Measurements from ENCODE around the gene PLK5.
A peak's percentile ranks its signal among the peaks of the same experiment; 100 is the strongest.
"Not testable (repeated sequence)": the region's sequence is repeated elsewhere in the genome, so short reads cannot be mapped to it uniquely, and the experiment has no call there.

Gene PLK5

DNA sequence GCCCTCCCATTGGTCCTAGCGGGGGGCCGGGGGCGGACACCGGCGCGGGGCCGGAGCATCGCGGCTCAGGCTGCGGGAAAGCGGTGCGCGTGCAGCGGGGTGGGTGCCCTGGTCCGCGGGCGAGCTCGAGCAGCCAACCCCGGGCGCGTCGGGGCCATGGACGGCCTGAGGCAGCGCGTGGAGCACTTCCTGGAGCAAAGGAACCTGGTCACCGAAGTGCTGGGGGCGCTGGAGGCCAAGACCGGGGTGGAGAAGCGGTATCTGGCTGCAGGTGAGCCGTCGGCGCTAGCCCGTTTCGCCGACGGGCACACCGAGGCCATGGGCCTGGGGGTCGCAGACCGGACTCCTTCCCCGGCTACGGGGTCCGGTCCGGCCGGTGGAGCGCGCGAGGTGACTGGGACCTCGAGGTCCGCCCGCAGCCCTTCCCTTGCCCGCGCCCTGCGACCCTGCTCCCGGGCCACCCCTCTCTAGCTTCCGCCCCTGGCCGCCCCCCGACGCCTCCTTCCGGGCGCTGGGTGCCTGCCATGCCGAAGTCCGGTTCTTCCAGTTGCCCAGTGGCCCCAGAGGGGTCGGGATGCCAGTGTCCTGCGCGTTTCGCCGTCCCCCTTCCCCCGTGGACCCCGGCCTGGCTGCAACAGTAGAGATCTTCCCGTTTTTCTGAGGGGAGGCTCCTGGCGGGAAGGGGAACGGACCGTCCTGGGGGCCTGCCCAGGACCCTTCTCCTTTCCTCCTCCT is 32.6 kb upstream of the PLK5 start, which contains the start of gene REEP6:
Gene REEP6 (plus strand): TSS at position 68 of the 735 bp plus-strand sequence. CDS start 89 bp downstream, at position 157.
- no peak for DNase-seq (ENCODE audit: low read depth in 2 of 2, low spot score in 1 of 2)

- no peak for DNase-seq (ENCODE audit: low read depth in 2 of 2, low spot score in 1 of 2)
These were observed 32.1 kb upstream of the PLK5 start for GRCh38 chr19:1491849-1492170.

DNA sequence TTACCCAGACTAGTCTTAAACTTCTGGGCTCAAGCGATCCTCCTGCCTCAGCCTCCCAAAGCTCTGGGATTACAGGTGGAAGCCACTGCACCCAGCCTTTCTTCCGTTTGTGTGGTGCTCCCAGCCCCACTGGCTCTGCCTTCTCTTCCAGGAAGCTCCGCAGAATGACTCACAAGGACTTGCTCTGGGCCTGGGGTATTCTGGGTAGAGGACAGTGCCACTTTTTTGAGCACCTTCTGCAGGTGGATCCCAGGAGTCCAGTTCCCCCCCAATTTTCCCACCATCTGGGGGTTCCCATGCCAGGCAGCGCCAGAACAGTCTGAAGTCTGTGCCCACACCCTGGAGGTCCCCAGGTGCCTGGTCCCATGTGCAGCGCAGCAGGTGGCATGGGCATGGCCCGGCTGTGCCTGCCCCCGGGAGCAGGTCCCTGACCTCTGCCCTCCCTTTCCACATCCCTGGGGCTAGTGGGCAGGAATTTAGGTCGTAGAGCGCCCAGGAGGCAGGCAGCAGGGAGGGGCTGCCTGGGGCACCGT is 31.3 kb upstream of the PLK5 start:
- DNase-seq (ENCODE audit: low read depth in 2 of 2, low spot score in 1 of 2), result no peak

DNA sequence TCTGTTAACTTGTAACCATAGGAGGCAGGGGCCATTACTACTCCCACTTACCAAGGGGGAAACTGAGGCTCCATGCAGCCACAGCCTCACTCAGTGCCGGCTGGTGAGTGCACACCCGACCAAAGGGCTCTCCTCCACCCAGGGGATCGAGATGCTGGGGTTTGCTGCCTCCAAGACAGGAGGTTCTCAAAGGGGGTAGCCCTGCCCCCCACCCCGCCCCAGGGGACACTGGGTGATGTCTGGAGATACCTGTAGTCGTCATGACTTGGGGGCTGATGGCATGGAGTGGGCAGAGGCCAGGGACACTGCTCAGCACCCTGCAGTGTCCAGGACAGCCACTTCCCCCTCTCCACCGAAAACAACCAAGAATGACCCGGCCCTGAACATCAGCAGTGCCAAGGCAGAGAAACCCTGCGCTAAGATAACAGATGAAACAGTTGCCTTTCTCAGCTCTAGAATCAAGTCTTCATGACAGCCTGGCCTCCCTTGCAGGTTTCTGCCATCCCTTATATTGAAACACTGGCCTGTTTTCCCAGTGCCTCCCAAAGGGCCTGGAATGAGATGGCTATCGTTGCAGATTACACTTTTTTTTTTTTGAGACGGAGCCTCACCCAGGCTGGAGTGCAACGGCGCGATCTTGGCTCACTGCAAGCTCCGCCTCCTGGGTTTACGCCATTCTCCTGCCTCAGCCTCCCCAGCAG is 29.6 kb upstream of the PLK5 start:
- no peak for DNase-seq (ENCODE audit: low read depth in 2 of 2, low spot score in 1 of 2)

GRCh38 chr19:1495051-1495798 is 28.7 kb upstream of the PLK5 start:
- DNase-seq (ENCODE audit: low read depth in 2 of 2, low spot score in 1 of 2), result no peak

- no peak for DNase-seq (ENCODE audit: low read depth in 2 of 2, low spot score in 1 of 2)
These were observed 27.8 kb upstream of the PLK5 start for GRCh38 chr19:1495799-1496713.

- no peak for DNase-seq (ENCODE audit: low read depth in 2 of 2, low spot score in 1 of 2)
These were observed 26.9 kb upstream of the PLK5 start for GRCh38 chr19:1496714-1497577.

DNA sequence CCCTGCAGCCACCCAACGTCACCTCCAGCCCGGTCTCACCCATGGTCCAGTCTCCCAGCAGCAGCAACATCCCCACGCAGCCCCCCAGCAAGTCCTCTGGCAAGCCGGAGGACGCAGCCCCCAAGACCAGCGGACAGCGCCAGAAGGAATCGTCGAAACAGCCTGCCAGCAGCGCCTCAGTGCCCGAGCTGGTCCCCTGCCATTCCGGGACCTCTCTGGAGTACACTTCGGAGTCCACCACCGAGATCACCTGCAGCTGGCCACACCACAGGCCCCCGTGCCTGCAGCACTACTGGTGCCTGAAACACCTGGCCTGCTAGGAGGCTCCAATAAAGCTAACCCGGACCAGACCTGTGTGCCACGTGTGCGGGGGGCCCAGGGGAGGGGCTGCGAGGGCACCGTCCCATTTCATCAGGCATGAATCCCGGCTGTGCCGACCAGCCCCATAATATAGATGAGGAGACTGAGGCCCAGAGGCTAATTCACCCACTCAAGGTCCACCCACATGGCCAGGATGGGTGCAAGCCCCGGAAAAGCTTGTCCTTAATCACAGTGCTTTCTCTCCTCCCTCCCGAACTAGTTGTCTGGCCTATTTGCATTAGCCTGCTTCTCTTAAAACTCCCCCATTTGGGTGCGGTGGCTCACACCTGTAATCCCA is 26.2 kb upstream of the PLK5 start:
- DNase-seq (ENCODE audit: low read depth in 2 of 2, low spot score in 1 of 2), result no peak

- not testable (repeated sequence) for DNase-seq (ENCODE audit: low read depth in 2 of 2, low spot score in 1 of 2)
These were observed 24.6 kb upstream of the PLK5 start for GRCh38 chr19:1499231-1499630.

- no peak for DNase-seq (ENCODE audit: low read depth in 2 of 2, low spot score in 1 of 2)
These were observed 22.7 kb upstream of the PLK5 start for GRCh38 chr19:1501200-1501595.

- DNase-seq (ENCODE audit: low read depth in 2 of 2, low spot score in 1 of 2), result no peak
These were observed 21.3 kb upstream of the PLK5 start for GRCh38 chr19:1502433-1503088.

DNA sequence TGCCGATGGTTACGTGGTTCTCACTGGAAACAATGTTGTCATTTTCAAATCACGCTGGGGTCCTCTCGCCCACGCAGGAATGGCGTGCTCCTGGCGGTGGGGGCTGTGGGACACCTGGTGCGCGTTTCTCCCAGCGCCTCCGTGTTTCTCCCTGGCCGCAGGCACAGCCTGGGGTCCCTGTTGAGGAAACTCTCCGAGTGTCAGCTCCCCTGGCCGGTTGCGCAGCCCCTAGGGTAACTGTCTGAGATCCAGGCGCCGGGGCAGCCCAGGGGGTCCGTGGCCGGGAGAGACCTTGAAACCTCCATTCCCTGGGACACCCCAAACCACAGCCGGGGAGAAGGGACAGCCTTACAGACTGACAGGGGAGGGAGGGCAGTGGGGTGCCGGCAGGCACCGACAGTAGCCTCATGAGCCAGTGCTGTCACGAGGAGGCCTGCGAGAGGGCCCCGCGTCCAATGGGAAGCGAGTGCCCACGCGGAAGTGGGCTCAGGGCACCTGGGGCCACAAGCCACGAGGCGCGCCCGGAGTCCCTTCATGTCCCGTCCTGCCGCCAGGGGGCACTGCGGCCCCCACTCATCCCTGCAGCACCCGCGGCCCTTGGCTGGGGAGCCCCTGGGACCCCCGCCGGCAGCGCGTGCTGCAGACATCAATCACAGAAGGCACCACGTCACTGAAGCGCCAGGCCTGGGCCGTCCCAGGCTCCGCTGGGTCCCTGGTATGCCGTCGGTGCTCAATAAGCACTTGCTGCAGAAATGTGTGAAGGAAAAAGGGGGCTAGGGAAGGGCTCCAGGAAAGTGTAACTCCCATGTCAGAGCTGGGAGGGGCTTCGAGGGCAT is 20.6 kb upstream of the PLK5 start:
- peak; percentile 33 to 41 for DNase-seq (ENCODE audit: low read depth in 2 of 2, low spot score in 1 of 2)

DNA sequence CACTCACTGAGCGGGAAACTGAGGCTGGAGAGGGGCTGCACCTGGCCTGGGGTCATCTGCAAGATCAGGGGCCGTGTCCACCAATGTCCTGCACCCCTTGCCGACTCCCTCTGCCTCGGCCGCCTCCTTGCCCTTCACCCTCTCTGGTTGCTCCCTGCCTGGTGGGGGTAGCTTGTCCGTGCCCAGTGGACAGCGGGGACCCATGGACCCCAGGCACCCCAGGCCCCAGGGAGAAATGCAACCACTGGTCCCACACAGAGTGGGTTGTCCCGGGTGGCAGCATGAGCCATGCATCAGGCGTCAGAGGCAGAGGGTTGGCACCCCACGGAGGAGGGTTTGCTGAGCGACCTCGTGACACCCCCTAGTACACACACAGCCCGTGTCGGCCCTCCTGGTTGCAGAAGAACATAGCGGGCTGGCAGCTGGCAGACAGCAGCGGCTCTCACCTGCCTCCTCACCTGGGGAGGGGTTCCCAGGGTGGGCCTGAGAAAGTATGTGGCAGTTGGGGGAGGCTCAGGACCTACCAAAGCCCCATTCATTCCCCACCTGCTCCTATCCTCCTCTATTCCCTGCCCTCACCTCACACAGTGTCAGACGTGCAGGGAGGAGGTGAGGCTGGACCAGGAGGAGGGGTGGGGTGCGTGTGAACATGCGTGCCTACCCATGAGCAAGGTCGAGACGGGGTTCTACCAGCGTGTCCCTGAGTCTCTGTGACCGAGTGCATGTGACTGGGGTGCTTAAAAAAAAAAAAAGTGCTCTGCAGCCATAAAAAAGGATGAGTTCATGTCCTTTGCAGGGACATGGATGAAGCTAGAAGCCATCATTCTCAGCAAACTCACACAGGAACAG is 19.7 kb upstream of the PLK5 start:
- DNase-seq (ENCODE audit: low read depth in 2 of 2, low spot score in 1 of 2), result no peak

DNA sequence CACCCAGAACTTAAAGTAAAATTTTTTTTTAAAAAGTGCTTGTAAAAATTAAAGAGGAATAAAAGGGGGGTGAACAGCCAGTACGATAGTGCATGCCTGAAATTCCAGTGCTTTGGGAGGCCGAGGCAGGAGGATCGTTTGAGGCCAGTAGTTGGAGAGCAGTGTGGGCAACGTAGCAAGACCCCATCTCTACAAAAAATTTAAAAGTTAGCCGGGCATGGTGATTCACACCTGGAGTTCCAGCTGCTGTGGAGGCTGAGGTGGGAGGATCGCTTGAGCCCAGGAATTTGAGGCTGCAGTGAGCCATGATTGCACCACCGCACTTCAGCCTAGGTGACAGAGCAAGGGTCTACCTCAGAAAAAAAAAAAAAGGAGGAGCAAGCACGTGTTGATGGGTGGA is 18.9 kb upstream of the PLK5 start:
- no peak for DNase-seq (ENCODE audit: low read depth in 2 of 2, low spot score in 1 of 2)

GRCh38 chr19:1505991-1506881 is 17.6 kb upstream of the PLK5 start:
- DNase-seq (ENCODE audit: low read depth in 2 of 2, low spot score in 1 of 2), result no peak

DNA sequence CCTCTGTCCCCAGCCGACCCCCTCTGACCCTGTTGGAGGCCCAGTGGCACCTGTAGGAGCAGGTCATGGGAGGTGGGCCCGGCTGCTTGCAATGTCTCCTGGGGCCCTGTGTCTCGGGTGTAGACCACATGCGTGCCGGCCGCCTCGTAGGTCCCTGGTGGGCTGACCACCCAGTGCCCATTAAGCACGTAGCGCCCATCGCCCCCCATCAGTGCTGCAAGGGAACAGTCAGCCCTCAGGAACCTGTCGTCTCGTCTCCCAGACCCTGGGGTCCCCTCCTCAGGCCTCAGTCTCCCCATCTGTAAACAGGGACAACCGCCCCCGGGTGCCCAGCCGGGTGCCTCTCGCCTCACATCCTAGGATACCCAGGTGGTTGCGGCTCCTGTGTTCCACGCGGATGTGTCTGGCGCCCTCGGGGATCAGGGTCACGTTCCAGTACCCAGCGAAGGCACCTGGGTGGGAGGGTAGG is 16.7 kb upstream of the PLK5 start:
- no peak for DNase-seq (ENCODE audit: low read depth in 2 of 2, low spot score in 1 of 2)

Data from stimulated activated CD8-positive, alpha-beta memory T cell treated with anti-CD3 and anti-CD28 coated beads, Interleukin-4, amount 100 ng/mL, for 4 hours (primary cell).